SU-DHL-6 (cell line): ENCODE results near the gene PPARD.

ENCODE experiments used
- H2AFZ ChIP-seq: fragments of 200-600 bp; sonication (generic); 2 replicates; pipeline ENCODE4 v1.6.1; 2014; ENCODE audit warnings: low read depth, mild to moderate bottlenecking, moderate library complexity, mixed read lengths, antibody characterized with exemption, low read length; ENCODE audit not compliant: severe bottlenecking
- H3F3A ChIP-seq: fragments of 200-600 bp; shearing (Covaris generic); 2 replicates; pipeline ENCODE4 v1.6.0; 2016; ENCODE audit warnings: antibody characterized with exemption, mild to moderate bottlenecking; ENCODE audit not compliant: insufficient read depth
- H3K27ac ChIP-seq: fragments of 200-600 bp; sonication (generic); 2 replicates; pipeline ENCODE4 v1.5.1; 2016; ENCODE audit warnings: low read depth, mild to moderate bottlenecking, low read length, moderate library complexity, mixed read lengths
- H3K27me3 ChIP-seq: fragments of 200-600 bp; sonication (generic), shearing (Covaris generic); 2 replicates; pipeline ENCODE4 v1.6.0; 2014; ENCODE audit warnings: mild to moderate bottlenecking, low read length
- H3K36me3 ChIP-seq: fragments of 200-600 bp; sonication (generic); 2 replicates; pipeline ENCODE4 v1.6.1; 2014; ENCODE audit warnings: mild to moderate bottlenecking, low read length, mixed read lengths
- H3K4me2 ChIP-seq: fragments of 300-600, 200-600 bp; shearing (Covaris generic), sonication (generic); 2 replicates; pipeline ENCODE4 v1.6.0; 2014; ENCODE audit warnings: low read length, low read depth, mild to moderate bottlenecking; ENCODE audit not compliant: poor library complexity, severe bottlenecking
- H3K4me3 ChIP-seq: fragments of 200-600 bp; sonication (generic); 2 replicates; pipeline ENCODE4 v1.5.1; 2014; ENCODE audit warnings: antibody characterized with exemption, low read length, mild to moderate bottlenecking, mixed read lengths; ENCODE audit not compliant: insufficient read depth, poor library complexity, severe bottlenecking
- H3K79me2 ChIP-seq: fragments of 200-600 bp; sonication (generic); 2 replicates; pipeline ENCODE4 v1.6.1; 2014; ENCODE audit warnings: mild to moderate bottlenecking, low read length, moderate library complexity; ENCODE audit not compliant: insufficient read depth
- H3K9ac ChIP-seq: fragments of 200-600 bp; sonication (generic); 2 replicates; pipeline ENCODE4 v1.7.0; 2014; ENCODE audit warnings: mild to moderate bottlenecking, low read length
- H3K9me2 ChIP-seq: fragments of 200-600 bp; sonication (generic); replicated peaks from 2 replicates; pipeline ENCODE4 v1.6.1; 2014; ENCODE audit warnings: low read length; ENCODE audit not compliant: insufficient read depth
- H3K9me3 ChIP-seq: fragments of 200-600 bp; sonication (generic); 2 replicates; pipeline ENCODE4 v1.6.1; 2014; ENCODE audit warnings: low read length, mixed read lengths; ENCODE audit not compliant: insufficient read depth
- H4K20me1 ChIP-seq: fragments of 200-600 bp; sonication (generic); 2 replicates; pipeline ENCODE4 v1.6.1; 2014; ENCODE audit warnings: low read depth, mild to moderate bottlenecking, antibody characterized with exemption, low read length, moderate library complexity, mixed read lengths
- CTCF ChIP-seq: fragments of 200-600 bp; sonication (generic); IDR thresholded peaks from one replicate; pipeline ENCODE4 v1.5.1; 2017; ENCODE audit warnings: antibody characterized with exemption, mild to moderate bottlenecking, low read length, moderate library complexity; ENCODE audit not compliant: insufficient read depth, poor library complexity, severe bottlenecking
- EZH2phosphoT487 ChIP-seq: fragments of 200-600 bp; sonication (generic), shearing (Covaris generic); conservative IDR thresholded peaks from 2 replicates; pipeline ENCODE4 v1.6.1; 2018; ENCODE audit warnings: mild to moderate bottlenecking, antibody characterized with exemption, low read length, moderate library complexity, mixed read lengths

Gene PPARD

DNA sequence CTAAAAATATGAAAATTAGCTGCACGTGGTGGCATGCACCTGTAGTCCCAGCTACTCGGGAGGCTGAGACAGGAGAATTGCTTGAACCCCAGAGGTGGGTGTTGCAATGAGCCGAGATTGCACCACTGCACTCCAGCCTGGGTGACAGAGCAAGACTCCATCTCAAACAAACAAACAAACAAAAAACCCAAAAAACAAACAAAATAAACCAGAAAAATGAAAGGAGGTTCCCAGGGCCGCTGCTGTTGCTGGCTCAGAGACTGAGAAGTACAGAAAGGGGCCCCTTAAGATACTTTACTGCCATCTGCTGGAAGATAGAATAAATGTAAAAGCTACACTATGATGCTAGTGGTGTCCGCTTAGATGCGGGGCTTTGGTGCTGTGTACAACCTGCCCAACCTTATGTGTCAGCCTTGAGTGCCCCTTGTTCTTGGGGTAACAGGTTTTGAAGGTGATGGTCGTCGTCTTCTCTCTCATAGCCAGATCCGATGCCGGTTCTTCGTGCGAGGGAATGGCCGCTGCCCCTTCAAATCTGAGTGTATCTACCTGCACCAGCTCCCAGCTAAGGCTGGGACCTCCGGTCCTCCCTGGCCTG lies 107.0 kb downstream of the PPARD start:
- no peak overlapping the region for H3K4me2 ChIP-seq
- peaks cover 9% of the 10 kb centered on the region; the same call in 1 of the 2 replicates for H3F3A ChIP-seq
- H3K4me3 ChIP-seq = no peak overlapping the region
- H3K9ac ChIP-seq = no peak overlapping the region
- no peaks in the 10 kb centered on the region for H3K36me3 ChIP-seq
- no peaks in the 10 kb centered on the region for H3K9me3 ChIP-seq
- no peaks in the 10 kb centered on the region for H3K27me3 ChIP-seq
- no peak overlapping the region for H2AFZ ChIP-seq
- no peak for TF ChIP-seq EZH2phosphoT487
- TF ChIP-seq CTCF = no peak
- no peaks in the 10 kb centered on the region for H3K9me2 ChIP-seq
- no peak overlapping the region for H3K27ac ChIP-seq
- peaks cover 6% of the 10 kb centered on the region; the same call in 1 of the 2 replicates for H3K79me2 ChIP-seq
- 0 out of 2 replicates have a peak, but pooled peaks cover 7% of the 10 kb centered on the region for H4K20me1 ChIP-seq

DNA sequence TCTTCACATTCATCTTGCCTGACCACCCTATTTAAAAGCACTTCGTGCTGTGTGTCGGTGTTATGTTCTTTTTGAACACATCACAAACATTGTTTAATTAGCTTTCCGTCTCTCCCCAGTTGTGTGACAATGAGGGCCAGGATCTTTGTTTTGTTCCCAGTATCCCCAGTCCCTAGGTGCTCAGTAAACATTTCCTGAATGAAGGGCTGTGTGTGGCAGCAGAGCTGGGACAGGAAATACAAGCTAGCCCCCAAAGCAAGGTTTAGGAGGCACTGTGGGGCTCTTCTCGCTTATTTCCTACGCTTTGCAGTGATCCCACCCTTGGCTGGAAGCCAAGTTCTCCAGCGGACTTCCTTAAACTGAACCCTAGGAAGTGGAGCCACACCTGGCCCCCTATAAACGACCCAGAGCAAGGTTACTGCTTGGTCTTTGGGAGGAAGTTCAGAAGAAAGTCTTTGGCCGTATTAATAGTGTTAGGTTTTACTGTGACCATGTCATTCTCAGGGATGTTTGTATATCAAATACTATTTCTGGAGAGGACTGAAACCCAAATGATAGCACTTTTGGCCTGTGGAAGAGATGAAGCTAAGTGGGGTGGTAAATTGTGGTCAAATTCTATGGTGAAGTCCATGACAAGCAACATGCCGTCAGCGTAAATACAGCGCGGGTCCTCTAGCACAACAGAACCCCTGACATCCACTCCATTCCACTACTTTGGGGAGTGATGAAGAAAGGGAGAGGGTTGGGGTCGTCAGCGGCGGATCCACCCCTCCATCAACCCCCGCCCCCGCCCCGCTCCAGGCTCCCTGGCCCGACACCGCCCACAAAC lies 109.2 kb downstream of the PPARD start:
- no peaks in the 10 kb centered on the region for H3K9me3 ChIP-seq
- no peak overlapping the region for H3K27ac ChIP-seq
- TF ChIP-seq CTCF = no peak
- TF ChIP-seq EZH2phosphoT487 = no peak
- no peaks in the 10 kb centered on the region for H3K36me3 ChIP-seq
- H3K9ac ChIP-seq = peak overlapping the region; percentile 63
- peak overlapping the region; percentile 62 for H3K4me3 ChIP-seq
- no peaks in the 10 kb centered on the region for H3K9me2 ChIP-seq
- no peaks in the 10 kb centered on the region for H3K27me3 ChIP-seq
- H2AFZ ChIP-seq = peak overlapping the region; percentile 4
- H4K20me1 ChIP-seq = 0 out of 2 replicates have a peak, but pooled peaks cover 7% of the 10 kb centered on the region
- H3K4me2 ChIP-seq = peak overlapping the region; percentile 62
- H3K79me2 ChIP-seq = peaks cover 6% of the 10 kb centered on the region; the same call in 1 of the 2 replicates
- peaks cover 9% of the 10 kb centered on the region; the same call in 1 of the 2 replicates for H3F3A ChIP-seq

- Histone ChIP-seq H4K20me1 (0 out of 2 replicates have a peak, but pooled peaks cover 7% of the 10 kb centered on the region), H3K9ac (peak within 1 kb of the TSS; percentile 63), H3K9me2 (no peaks in the 10 kb centered on the region), H3K4me2 (peak within 1 kb of the TSS; percentile 62), H3K9me3 (no peaks in the 10 kb centered on the region), H3K4me3 (peak within 1 kb of the TSS; percentile 62), H3K36me3 (no peaks in the 10 kb centered on the region), H3F3A (peaks cover 9% of the 10 kb centered on the region; the same call in 1 of the 2 replicates), H3K27me3 (no peaks in the 10 kb centered on the region), H3K27ac (peak within 1 kb of the TSS; percentile 33; the same call in 1 of the 2 replicates), H3K79me2 (peaks cover 6% of the 10 kb centered on the region; the same call in 1 of the 2 replicates), H2AFZ (peak within 1 kb of the TSS; percentile 75)
- TF ChIP-seq CTCF = no peak
- TF ChIP-seq EZH2phosphoT487 = no peak
These were observed 110.1 kb downstream of the PPARD start, which contains the start of gene FANCE for GRCh38 chr6:35452183-35453090. TSS of gene FANCE (plus strand) at chr6:35452338. CDS start at chr6:35452546, 208 bp downstream.
